Left lung (tissue), 10 donors: ENCODE results near the gene BAG3. TPM values are rescaled to one million over a fixed set of nuclear protein-coding genes. Genes with fewer than 3 reads are reported as not detected.

Experiments used
- ATAC-seq: fragments of 200-7000 bp; cut with Tn5 transposase; one replicate; pipeline ENCODE4 v1.9.1; 2020; ENCODE audit warnings: moderate library complexity
- DNase-seq, 4 donors: peaks; one replicate each; pipeline ENCODE4 v3.0.0-alpha.2; 2013 to 2020
- H3K27ac ChIP-seq, 2 donors: fragments of 200-600 bp; sonication (generic) in 1 of 2; one replicate each; pipeline versions ENCODE4 v1.5.0 to v1.8.0; 2020 to 2021
- H3K27me3 ChIP-seq, 2 donors: fragments of 200-600 bp; sonication (generic) in 1 of 2; one replicate each; pipeline versions ENCODE4 v1.5.0 to v1.8.0; 2020 to 2021
- H3K36me3 ChIP-seq, 2 donors: fragments of 200-600 bp; sonication (generic) in 1 of 2; one replicate each; pipeline versions ENCODE4 v1.5.0 to v1.8.0; 2020 to 2021
- H3K4me1 ChIP-seq, 2 donors: fragments of 200-600 bp; one replicate each; pipeline ENCODE4 v1.8.0; 2021
- H3K4me3 ChIP-seq, 2 donors: fragments of 200-600 bp; sonication (generic) in 1 of 2; one replicate each; pipeline versions ENCODE4 v1.5.0 to v1.8.0; 2020 to 2021; ENCODE audit warnings: mild to moderate bottlenecking in 1 of 2
- H3K9me3 ChIP-seq, 2 donors: fragments of 200-600 bp; sonication (generic) in 1 of 2; one replicate each; pipeline versions ENCODE4 v1.5.0 to v1.8.0; 2020 to 2021
- CTCF ChIP-seq, 2 donors: fragments of 200-600 bp; sonication (generic) in 1 of 2; IDR thresholded peaks; one replicate each; pipeline versions ENCODE4 v1.5.0 to v1.8.0; 2021; ENCODE audit warnings: antibody characterized with exemption in 2 of 2
- intact Hi-C, 2 donors: fragments of 100-400 bp; cut with DNase I; formaldehyde crosslinking; loops; one replicate each; pipeline versions ENCODE4 v1.11.2 to v1.14.2; 2022
- polyA plus RNA-seq, 6 donors: library from polyadenylated mRNA; unstranded; fragments of 120-200 nt; gene quantifications; one replicate each; pipeline ENCODE4 v1.2.1, GENCODE V29; 2013; ENCODE audit not compliant: insufficient read length in 6 of 6
- total RNA-seq, 2 donors: library from RNA; stranded (reverse); fragmentation: NEBNext Ultra II Directional; extraction: Animal tissue kit (Norgen Biotek cat#: 25700); gene quantifications; one replicate each; pipeline ENCODE4 v1.2.1, GENCODE V29; 2021
- donor health status: DM: no; HTN: yes; CAD: no.
- donor health status: DM: no; HTN: no; CAD: no.

The BAG3 gene
- total and polyA plus RNA-seq, 8 donors: 15.5 to 49.9 (median 19.6) TPM

DNA sequence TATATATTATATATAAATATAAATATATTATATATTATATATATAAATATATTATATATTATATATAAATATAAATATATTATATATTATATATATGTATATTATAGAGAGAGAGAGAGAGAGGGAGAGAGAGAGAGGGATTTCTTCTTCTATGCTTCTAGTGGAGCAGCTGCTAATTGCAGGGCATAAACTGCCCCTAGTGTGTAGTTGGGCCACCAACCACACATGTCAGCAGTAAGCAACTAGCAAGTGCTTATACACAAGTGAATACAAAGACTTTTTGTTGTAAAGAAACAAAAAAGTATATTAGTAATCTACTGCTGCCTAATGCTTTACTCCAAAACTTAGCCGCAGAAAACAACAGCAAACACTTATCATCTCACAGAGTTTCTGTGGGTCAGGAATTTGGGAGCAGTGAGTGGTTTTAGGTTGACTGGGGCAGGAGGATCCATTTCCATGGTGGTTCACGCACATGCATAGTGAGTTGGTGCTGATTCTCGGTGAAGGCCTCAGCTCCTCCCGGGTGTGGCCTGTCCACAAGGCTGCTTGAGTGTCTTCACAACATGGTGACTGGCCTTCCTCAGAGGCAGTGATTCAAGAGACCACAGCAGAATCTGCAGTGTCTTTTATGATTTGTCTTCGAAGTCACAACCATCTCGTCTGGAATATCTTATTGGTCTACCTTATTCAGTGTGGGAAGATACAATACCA lies 25.5 kb upstream of the BAG3 start:
- H3K4me3 ChIP-seq: no peak overlapping the region
- no peaks in the 10 kb centered on the region for H3K9me3 ChIP-seq
- H3K27me3 ChIP-seq: no peaks in the 10 kb centered on the region
- H3K36me3 ChIP-seq: no peaks in the 10 kb centered on the region
- ATAC-seq (no peak), DNase-seq (no peak)
- no peaks in the 10 kb centered on the region for H3K4me1 ChIP-seq
- TF ChIP-seq CTCF (IDR thresholded peaks at IDR 0.05): no peak
- intact Hi-C loops: no loop called here
- no peak overlapping the region for H3K27ac ChIP-seq

DNA sequence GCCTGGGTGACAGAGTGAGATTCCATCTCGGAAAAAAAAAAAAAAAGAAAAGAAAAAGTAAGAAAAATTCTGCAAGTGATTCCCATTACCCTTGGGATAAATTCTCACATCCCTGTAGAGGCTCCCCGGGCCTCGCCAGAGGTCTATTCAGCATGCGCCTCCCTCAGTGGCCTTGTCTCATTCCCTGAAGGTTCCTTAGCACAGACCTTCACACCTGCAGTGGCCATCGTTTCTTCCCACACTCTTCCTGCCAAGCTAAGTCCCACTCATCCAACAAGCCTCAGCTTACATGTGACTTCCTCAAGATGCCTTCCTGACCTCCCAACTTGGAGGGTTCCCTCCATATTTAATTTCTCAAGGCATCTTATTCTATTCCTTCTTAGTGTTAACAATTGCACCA lies 20.9 kb upstream of the BAG3 start:
- intact Hi-C loops: no loop called here
- no peak for ATAC-seq
- H3K27me3 ChIP-seq: no peaks in the 10 kb centered on the region

GRCh38 chr10:119633538-119634218 lies 17.5 kb upstream of the BAG3 start:
- no peaks in the 10 kb centered on the region for H3K27me3 ChIP-seq
- TF ChIP-seq CTCF (IDR thresholded peaks at IDR 0.05): no peak
- no peaks in the 10 kb centered on the region for H3K9me3 ChIP-seq
- no peaks in the 10 kb centered on the region for H3K4me1 ChIP-seq
- no peaks in the 10 kb centered on the region for H3K36me3 ChIP-seq
- ATAC-seq (no peak), DNase-seq (no peak)
- no peak overlapping the region for H3K4me3 ChIP-seq
- intact Hi-C loops: no loop called here
- no peak overlapping the region for H3K27ac ChIP-seq

More for the DNA sequence above, 20.9 kb upstream of the BAG3 start:
- DNase-seq: no peak
- H3K36me3 ChIP-seq: no peaks in the 10 kb centered on the region
- no peak for TF ChIP-seq CTCF (IDR thresholded peaks at IDR 0.05)
- H3K4me1 ChIP-seq: no peaks in the 10 kb centered on the region
- H3K9me3 ChIP-seq: no peaks in the 10 kb centered on the region
- no peak overlapping the region for H3K4me3 ChIP-seq
- no peak overlapping the region for H3K27ac ChIP-seq

DNA sequence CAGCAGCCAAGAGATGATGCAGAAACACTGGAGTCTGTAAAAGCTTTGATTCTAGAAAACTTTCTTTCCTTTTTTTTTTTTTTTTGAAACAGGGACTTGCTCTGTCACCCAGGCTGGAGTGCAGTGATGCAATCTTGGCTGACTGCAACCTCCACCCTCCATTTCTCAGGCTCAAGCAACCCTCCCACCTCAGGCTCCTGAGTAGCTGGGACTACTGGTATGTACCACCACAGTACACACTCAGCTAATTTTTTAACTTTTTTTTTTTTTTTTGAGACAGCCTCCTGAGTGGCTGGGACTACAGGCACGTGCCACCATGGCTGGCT lies 17.0 kb upstream of the BAG3 start:
- intact Hi-C loops: no loop called here
- ATAC-seq: peak; percentile 65
- no peak for TF ChIP-seq CTCF (IDR thresholded peaks at IDR 0.05)

DNA sequence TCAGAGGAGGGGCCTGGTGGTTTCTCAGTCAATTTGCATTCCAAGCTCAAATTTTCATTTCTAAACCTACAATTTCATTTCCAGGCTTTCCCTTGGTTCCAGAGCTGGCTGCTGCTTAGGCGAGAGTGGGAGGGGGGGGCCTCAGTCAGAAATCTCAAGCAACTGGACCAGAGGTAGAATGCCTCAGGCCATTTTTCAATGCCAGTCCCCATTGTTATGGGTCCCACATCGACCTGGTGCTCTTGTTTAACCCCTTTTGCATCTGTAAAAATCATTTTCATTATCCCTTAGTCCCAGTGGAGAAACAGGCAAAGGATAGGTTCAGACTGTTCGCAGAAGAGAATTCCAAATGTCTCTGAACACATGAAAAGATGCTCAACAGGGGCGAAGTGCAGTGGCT lies 13.5 kb upstream of the BAG3 start:
- intact Hi-C loops: no loop called here
- ATAC-seq: no peak
- Histone ChIP-seq H3K9me3 (no peaks in the 10 kb centered on the region), H3K27ac (no peak overlapping the region), H3K27me3 (no peaks in the 10 kb centered on the region), H3K4me1 (no peaks in the 10 kb centered on the region), H3K4me3 (no peak overlapping the region), H3K36me3 (no peaks in the 10 kb centered on the region)
- no peak for DNase-seq
- no peak for TF ChIP-seq CTCF (IDR thresholded peaks at IDR 0.05)

More for the DNA sequence above, 17.0 kb upstream of the BAG3 start:
- no peak for DNase-seq
- Histone ChIP-seq H3K4me1 (no peaks in the 10 kb centered on the region), H3K4me3 (no peak overlapping the region), H3K27ac (no peak overlapping the region), H3K36me3 (no peaks in the 10 kb centered on the region), H3K27me3 (no peaks in the 10 kb centered on the region), H3K9me3 (no peaks in the 10 kb centered on the region)
